ENCODE measurements around the gene RETREG2. TPM values are rescaled to one million over a fixed set of nuclear protein-coding genes. Genes with fewer than 3 reads are reported as not detected.

Gene RETREG2
- 46.7 and 48.0 TPM in 2 replicates for total RNA-seq (2021)
- long read RNA-seq, full-length matches to known transcripts = 4 of 24 reads
- long read RNA-seq, partial matches to known transcripts = 7 of 24 reads
- long read RNA-seq, other reads (novel, unspliced or antisense) = 13 of 24 reads

GRCh38 chr2:219177552-219178376, at the start of gene RETREG2:
Gene RETREG2 (plus strand): TSS chr2:219178275. CDS start chr2:219178353, 78 bp downstream.
- Histone ChIP-seq H3K9me3 (ENCODE audit: control insufficient read depth, low read depth, low read length) (no peaks in the 10 kb centered on the region), H3K27me3 (ENCODE audit: insufficient read depth, low read length) (no peaks in the 10 kb centered on the region), H4K8ac (replicated peaks; ENCODE audit: insufficient read length, low read depth, low read length) (no peak within 1 kb of the TSS), H4K20me1 (ENCODE audit: control insufficient read depth, insufficient read depth, insufficient read length) (no peaks in the 10 kb centered on the region), H2BK120ac (ENCODE audit: low read depth, low read length, poor library complexity, severe bottlenecking) (no peak within 1 kb of the TSS), H3K27ac (ENCODE audit: insufficient read length, low read depth, low read length) (peak within 1 kb of the TSS; percentile 78), H3K4me2 (ENCODE audit: insufficient read depth, insufficient read length, low read length) (peak within 1 kb of the TSS; percentile 99), H2BK5ac (ENCODE audit: insufficient read length, low read length) (no peak within 1 kb of the TSS), H3K79me2 (ENCODE audit: insufficient read depth, low read length) (no peaks in the 10 kb centered on the region), H3K79me1 (ENCODE audit: insufficient read depth, low read depth, low read length, poor library complexity, severe bottlenecking) (peaks cover 3% of the 10 kb centered on the region), H2BK12ac (ENCODE audit: insufficient read length, low read depth, low read length) (no peak within 1 kb of the TSS), H2AK5ac (ENCODE audit: insufficient read length, low read length) (no peak within 1 kb of the TSS), H3K4ac (ENCODE audit: low read depth, low read length) (no peak within 1 kb of the TSS), H2AFZ (ENCODE audit: low read length) (no peak within 1 kb of the TSS), H3K23me2 (ENCODE audit: insufficient read length, low read depth, low read length, poor library complexity, severe bottlenecking) (peaks cover 18% of the 10 kb centered on the region), H2BK15ac (ENCODE audit: low read depth, low read length) (no peak within 1 kb of the TSS), H4K91ac (ENCODE audit: insufficient read length, low read depth, low read length) (no peak within 1 kb of the TSS), H3K14ac (ENCODE audit: insufficient read depth, low read length) (no peak within 1 kb of the TSS), H3K56ac (ENCODE audit: insufficient read length, low read depth, low read length) (no peak within 1 kb of the TSS), H3K23ac (ENCODE audit: insufficient read length, low read depth, low read length) (no peak within 1 kb of the TSS), H3K18ac (ENCODE audit: insufficient read length, low read depth, low read length) (no peak within 1 kb of the TSS), H2BK20ac (ENCODE audit: low read depth, low read length, poor library complexity, severe bottlenecking) (no peak within 1 kb of the TSS), H3K4me1 (ENCODE audit: insufficient read depth, low read length) (0 out of 2 replicates have a peak, but pooled peaks cover 3% of the 10 kb centered on the region), H4K5ac (ENCODE audit: insufficient read length, low read depth, low read length) (no peak within 1 kb of the TSS), H3K9ac (ENCODE audit: extremely low read depth, insufficient read length, low read length) (peak within 1 kb of the TSS; percentile 60), H3T11ph (ENCODE audit: low read length) (no peak within 1 kb of the TSS)
- DNase-seq = peak; percentile 91
- Mint-ChIP-seq H3K4me1 (peaks cover 13 to 22% of the 10 kb centered on the region in 2 experiments), H3K36me3 (ENCODE audit: insufficient read depth in 1 of 3, low read depth in 3 of 3) (peaks cover 20 to 50% (median 38%) of the 10 kb centered on the region in 3 experiments), H3K27me3 (ENCODE audit: low read depth) (no peaks in the 10 kb centered on the region; the same call in 1 of the 2 replicates), H3K4me3 (peak within 1 kb of the TSS; percentile 90 to 93), H3K9me3 (no peaks in the 10 kb centered on the region; a peak in 1 of 5 replicates), H3K27ac (peak within 1 kb of the TSS; percentile 97 to 98 (median 97))
- TF ChIP-seq CTCF (conservative IDR thresholded peaks at IDR 0.05) = peak; percentile 42; the same call in 2 of the 3 replicates
- no CpG with 5 or more reads among the region's 67 CpGs for WGBS (ENCODE audit: extremely low coverage, insufficient read length, low lambda C conversion rate)
